Ascending aorta (tissue), 2 donors: ENCODE measurements around the gene RTCB. TPM values are rescaled to one million over a fixed set of nuclear protein-coding genes. Genes with fewer than 3 reads are reported as not detected.

Source experiments
- DNase-seq, 2 donors: peaks; one replicate each; pipeline ENCODE4 v3.0.0-alpha.2; 2019; ENCODE audit warnings: low spot score in 2 of 2
- H3K27ac ChIP-seq, 2 donors: fragments of 200-600 bp; sonication (generic); one replicate each; pipeline ENCODE4 v1.5.1; 2016 to 2017; ENCODE audit warnings: mild to moderate bottlenecking in 1 of 2
- H3K27me3 ChIP-seq: fragments of 200-600 bp; sonication (generic); one replicate; pipeline ENCODE4 v1.5.1; 2017
- H3K36me3 ChIP-seq, 2 donors: fragments of 200-600 bp; sonication (generic); one replicate each; pipeline ENCODE4 v1.5.1; 2016
- H3K4me1 ChIP-seq, 2 donors: fragments of 200-600 bp; sonication (generic); one replicate each; pipeline ENCODE4 v1.5.1; 2016 to 2017; ENCODE audit warnings: mild to moderate bottlenecking in 1 of 2
- H3K4me3 ChIP-seq, 2 donors: fragments of 200-600 bp; sonication (generic); one replicate each; pipeline ENCODE4 v1.5.1; 2016 to 2017; ENCODE audit warnings: mild to moderate bottlenecking in 1 of 2
- H3K9me3 ChIP-seq, 2 donors: fragments of 200-600 bp; sonication (generic); one replicate each; pipeline ENCODE4 v1.5.1; 2016
- intact Hi-C: fragments of 100-400 bp; cut with DNase I; formaldehyde crosslinking; loops from one replicate; pipeline ENCODE4 v1.15.1; 2023
- total RNA-seq: library from RNA; depleted of rRNA; stranded (reverse); fragments of >200 nt; gene quantifications from one replicate; pipeline ENCODE4 v1.1.0, GENCODE V29; 2016
- TF ChIP-seq, protein P1 (sequence below), 3 experiments: fragments of 200-600 bp in 2 of 3; fragments of 450-650 bp in 1 of 3; sonication (generic) in 2 of 3; IDR thresholded peaks; one replicate each; pipeline ENCODE4 v1.5.1; 2016 to 2019; ENCODE audit warnings: antibody characterized with exemption in 3 of 3, mild to moderate bottlenecking in 1 of 3, moderate library complexity in 1 of 3

The RTCB gene
- total RNA-seq, 1 donor from 2014 or later, result 55.2 TPM

DNA sequence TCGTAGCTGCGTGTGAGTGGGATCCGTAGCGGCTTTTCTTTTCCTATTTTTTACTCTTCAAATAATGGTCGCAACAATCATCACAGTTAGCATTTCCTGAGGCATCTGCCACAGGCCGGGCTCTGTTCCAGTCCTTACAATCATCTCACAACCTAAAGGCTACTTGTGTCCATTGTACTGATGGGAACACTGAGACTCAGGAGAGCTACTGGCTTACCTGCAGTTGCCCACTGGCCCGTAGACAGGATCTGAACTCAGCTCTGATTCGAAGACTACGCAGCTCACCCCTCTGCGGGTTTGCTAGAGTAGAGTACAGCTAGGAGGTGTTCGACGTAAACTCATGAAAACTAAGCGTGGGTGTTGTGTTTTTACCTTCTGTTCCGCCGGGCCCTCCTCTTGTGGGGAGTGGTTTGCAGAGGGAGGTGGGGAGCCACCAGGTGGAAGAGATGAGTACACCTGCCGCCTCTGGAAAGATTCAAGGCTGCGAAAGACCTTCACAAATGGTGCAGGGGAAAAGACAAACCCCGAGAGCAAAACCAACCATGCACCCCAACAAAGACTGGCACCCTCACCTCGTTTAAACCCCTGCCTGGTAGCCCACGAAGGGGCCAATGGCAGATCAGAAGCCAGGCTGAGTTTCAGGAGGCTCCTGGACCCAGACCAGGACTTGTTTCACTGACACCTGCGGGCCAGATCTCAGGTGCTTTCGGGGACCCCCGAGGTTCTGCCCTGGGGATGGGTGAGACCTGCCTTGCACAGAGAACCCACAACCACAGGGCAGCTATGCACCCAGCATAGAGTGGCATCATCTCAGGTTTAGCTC lies 72.6 kb downstream of the RTCB start:
- Histone ChIP-seq H3K36me3 (no peaks in the 10 kb centered on the region), H3K4me1 (no peaks in the 10 kb centered on the region), H3K4me3 (no peak overlapping the region), H3K27me3 (no peaks in the 10 kb centered on the region), H3K27ac (no peak overlapping the region), H3K9me3 (no peaks in the 10 kb centered on the region)
- TF ChIP-seq, protein P1, sequence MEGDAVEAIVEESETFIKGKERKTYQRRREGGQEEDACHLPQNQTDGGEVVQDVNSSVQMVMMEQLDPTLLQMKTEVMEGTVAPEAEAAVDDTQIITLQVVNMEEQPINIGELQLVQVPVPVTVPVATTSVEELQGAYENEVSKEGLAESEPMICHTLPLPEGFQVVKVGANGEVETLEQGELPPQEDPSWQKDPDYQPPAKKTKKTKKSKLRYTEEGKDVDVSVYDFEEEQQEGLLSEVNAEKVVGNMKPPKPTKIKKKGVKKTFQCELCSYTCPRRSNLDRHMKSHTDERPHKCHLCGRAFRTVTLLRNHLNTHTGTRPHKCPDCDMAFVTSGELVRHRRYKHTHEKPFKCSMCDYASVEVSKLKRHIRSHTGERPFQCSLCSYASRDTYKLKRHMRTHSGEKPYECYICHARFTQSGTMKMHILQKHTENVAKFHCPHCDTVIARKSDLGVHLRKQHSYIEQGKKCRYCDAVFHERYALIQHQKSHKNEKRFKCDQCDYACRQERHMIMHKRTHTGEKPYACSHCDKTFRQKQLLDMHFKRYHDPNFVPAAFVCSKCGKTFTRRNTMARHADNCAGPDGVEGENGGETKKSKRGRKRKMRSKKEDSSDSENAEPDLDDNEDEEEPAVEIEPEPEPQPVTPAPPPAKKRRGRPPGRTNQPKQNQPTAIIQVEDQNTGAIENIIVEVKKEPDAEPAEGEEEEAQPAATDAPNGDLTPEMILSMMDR (IDR thresholded peaks at IDR 0.05), result no peak
- DNase-seq, result peak in 1 of 2 donors; percentile 42
- intact Hi-C loops, result no loop called here

DNA sequence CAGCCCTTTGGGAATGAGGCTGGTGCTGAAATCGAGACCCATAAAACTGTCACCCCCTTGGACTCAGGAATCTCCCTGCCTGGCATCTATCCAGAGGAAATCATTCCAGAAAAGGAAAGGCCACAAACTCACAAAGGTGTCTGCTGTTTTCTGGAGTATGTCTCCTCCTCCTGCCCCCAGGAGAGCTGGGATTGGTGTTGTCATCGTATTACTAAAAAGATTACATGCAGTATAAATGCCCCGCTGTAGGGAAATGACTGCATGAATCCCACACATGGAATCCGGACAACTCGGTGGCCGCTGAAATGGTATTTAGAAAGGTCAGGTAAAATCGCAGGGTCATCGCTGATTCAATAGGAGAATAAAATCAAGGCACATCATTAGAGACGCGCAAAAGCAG lies 73.3 kb downstream of the RTCB start:
- H3K27ac ChIP-seq, result no peak overlapping the region
- intact Hi-C loops, result no loop called here
- TF ChIP-seq, protein P1 (IDR thresholded peaks at IDR 0.05), result no peak
- H3K9me3 ChIP-seq, result no peaks in the 10 kb centered on the region
- no peaks in the 10 kb centered on the region for H3K4me1 ChIP-seq
- DNase-seq, result peak in 1 of 2 donors; percentile 30
- no peak overlapping the region for H3K4me3 ChIP-seq
- H3K27me3 ChIP-seq, result no peaks in the 10 kb centered on the region
- H3K36me3 ChIP-seq, result no peaks in the 10 kb centered on the region

Other genes with a start within 250 kb of the RTCB start
- not detected for gene RFPL2, start 207.2 kb downstream of the RTCB start, total RNA-seq
- gene SLC5A4, start 156.9 kb downstream of the RTCB start, total RNA-seq, result 1.6 TPM
- gene RFPL3, start 54.4 kb downstream of the RTCB start, total RNA-seq, result not detected
- not detected for gene BPIFC, start 52.2 kb upstream of the RTCB start, total RNA-seq
- 47.0 TPM for gene FBXO7, start 62.6 kb upstream of the RTCB start, total RNA-seq